Uterus (tissue), 4 donors: ENCODE data around the gene DRC3. TPM values are rescaled to one million over a fixed set of nuclear protein-coding genes. Genes with fewer than 3 reads are reported as not detected.
"Not testable (repeated sequence)": the region's sequence is repeated elsewhere in the genome, so short reads cannot be mapped to it uniquely, and the experiment has no call there.

Experiments used
- DNase-seq, 2 donors: peaks; one replicate each; pipeline ENCODE4 v3.0.0-alpha.2; 2019 to 2020
- H3K27ac ChIP-seq, 2 donors: fragments of 200-600 bp; sonication (generic); 1 replicate in 1 of 2; 2 replicates in 1 of 2; pipeline ENCODE4 v1.5.1; 2016 to 2018
- H3K27me3 ChIP-seq, 2 donors: fragments of 200-600 bp; sonication (generic); one replicate each; pipeline ENCODE4 v1.5.1; 2018 to 2019; ENCODE audit warnings: control low read depth in 1 of 2
- H3K36me3 ChIP-seq, 2 donors: fragments of 200-600 bp; sonication (generic); one replicate each; pipeline ENCODE4 v1.5.1; 2019; ENCODE audit warnings: control low read depth in 1 of 2
- H3K4me1 ChIP-seq, 2 donors: fragments of 200-600 bp; sonication (generic); one replicate each; pipeline ENCODE4 v1.5.1; 2018 to 2019; ENCODE audit warnings: control low read depth in 1 of 2
- H3K4me3 ChIP-seq, 2 donors: fragments of 200-600 bp; sonication (generic); 1 replicate in 1 of 2; 2 replicates in 1 of 2; pipeline ENCODE4 v1.5.1; 2018 to 2019; ENCODE audit warnings: mild to moderate bottlenecking in 1 of 2
- H3K9me3 ChIP-seq, 2 donors: fragments of 200-600 bp; sonication (generic); one replicate each; pipeline ENCODE4 v1.5.1; 2019; ENCODE audit warnings: control low read depth in 1 of 2
- POLR2A ChIP-seq, 2 donors: fragments of 450-650 bp; IDR thresholded peaks; one replicate each; pipeline ENCODE4 v1.6.1; 2016; ENCODE audit warnings: antibody characterized with exemption in 2 of 2, mild to moderate bottlenecking in 1 of 2, moderate library complexity in 1 of 2
- intact Hi-C: fragments of 100-400 bp; cut with DNase I; formaldehyde crosslinking; loops from one replicate; pipeline ENCODE4 v1.15.1; 2023; ENCODE audit warnings: low total_unique reads
- total RNA-seq, 4 donors: library from RNA; depleted of rRNA in 3 of 4; stranded (reverse); fragments of >200 nt in 3 of 4; gene quantifications; one replicate each; pipeline versions ENCODE4 v1.1.0 to v1.2.4, GENCODE V29; 2014 to 2023
- TF ChIP-seq, protein P1 (sequence below), 4 experiments: fragments of 200-600 bp in 2 of 4; fragments of 450-650 bp in 2 of 4; sonication (generic) in 2 of 4; IDR thresholded peaks; one replicate each; pipeline ENCODE4 v1.5.1; 2016 to 2019; ENCODE audit warnings: antibody characterized with exemption in 4 of 4, mild to moderate bottlenecking in 2 of 4, moderate library complexity in 1 of 4
- donor health status: DM: yes; HTN: yes; CAD: no.

DRC3 gene
- total RNA-seq, 4 donors from 2014 or later: 7.7 to 18.5 (median 13.6) TPM

DNA sequence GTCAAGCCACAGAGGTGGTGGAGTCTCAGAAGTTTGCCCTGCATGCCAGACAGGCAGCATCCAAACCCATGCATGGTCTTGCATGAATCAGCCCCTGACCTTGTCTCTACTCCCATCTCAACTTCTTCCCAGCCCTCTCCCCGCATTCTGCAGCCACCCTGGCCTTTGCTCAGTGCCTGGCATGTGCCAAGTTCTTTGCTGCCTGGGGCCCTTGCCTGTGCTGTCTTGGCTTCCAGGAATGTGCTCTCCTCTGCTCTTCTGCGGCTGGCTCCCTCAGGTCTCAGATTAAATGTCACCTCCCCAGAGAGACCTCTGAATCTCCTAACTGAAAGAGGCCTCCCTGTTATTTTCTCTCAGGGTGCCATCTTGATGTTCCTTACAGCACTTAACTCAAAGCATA, 17.6 kb downstream of the DRC3 start:
- H3K4me3 ChIP-seq: no peak overlapping the region
- H3K36me3 ChIP-seq: no peaks in the 10 kb centered on the region
- peak overlapping the region in 1 of 2 donors; percentile 19 for H3K27ac ChIP-seq
- H3K9me3 ChIP-seq: no peaks in the 10 kb centered on the region
- no peaks in the 10 kb centered on the region for H3K27me3 ChIP-seq
- TF ChIP-seq, protein P1, sequence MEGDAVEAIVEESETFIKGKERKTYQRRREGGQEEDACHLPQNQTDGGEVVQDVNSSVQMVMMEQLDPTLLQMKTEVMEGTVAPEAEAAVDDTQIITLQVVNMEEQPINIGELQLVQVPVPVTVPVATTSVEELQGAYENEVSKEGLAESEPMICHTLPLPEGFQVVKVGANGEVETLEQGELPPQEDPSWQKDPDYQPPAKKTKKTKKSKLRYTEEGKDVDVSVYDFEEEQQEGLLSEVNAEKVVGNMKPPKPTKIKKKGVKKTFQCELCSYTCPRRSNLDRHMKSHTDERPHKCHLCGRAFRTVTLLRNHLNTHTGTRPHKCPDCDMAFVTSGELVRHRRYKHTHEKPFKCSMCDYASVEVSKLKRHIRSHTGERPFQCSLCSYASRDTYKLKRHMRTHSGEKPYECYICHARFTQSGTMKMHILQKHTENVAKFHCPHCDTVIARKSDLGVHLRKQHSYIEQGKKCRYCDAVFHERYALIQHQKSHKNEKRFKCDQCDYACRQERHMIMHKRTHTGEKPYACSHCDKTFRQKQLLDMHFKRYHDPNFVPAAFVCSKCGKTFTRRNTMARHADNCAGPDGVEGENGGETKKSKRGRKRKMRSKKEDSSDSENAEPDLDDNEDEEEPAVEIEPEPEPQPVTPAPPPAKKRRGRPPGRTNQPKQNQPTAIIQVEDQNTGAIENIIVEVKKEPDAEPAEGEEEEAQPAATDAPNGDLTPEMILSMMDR (IDR thresholded peaks at IDR 0.05): no peak
- no peak for TF ChIP-seq POLR2A (IDR thresholded peaks at IDR 0.05)
- intact Hi-C loops: no loop called here
- DNase-seq: no peak
- no peaks in the 10 kb centered on the region for H3K4me1 ChIP-seq

DNA sequence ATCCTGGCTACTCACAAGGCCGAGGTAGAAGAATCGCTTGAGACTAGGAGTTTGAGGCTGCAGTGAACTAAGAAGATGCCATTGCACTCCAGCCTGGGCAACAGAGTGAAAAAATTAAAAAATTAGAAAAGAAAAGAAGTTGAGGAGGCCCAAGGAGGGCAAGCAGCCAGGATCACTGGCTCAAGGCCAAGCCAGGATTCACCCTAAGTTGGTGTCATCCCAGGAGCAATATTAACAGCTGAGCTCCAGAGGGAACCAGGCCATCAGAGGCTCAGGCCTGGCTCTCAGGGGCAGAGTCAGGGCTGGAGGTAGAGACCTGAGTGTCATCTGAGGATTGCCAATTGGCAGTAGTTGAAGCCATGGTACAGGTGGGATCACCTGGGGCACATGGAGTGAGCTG, 20.7 kb downstream of the DRC3 start:
- no peak overlapping the region for H3K4me3 ChIP-seq
- H3K9me3 ChIP-seq: no peaks in the 10 kb centered on the region
- H3K27me3 ChIP-seq: no peaks in the 10 kb centered on the region
- intact Hi-C loops: no loop called here
- H3K36me3 ChIP-seq: no peaks in the 10 kb centered on the region
- TF ChIP-seq, protein P1 (IDR thresholded peaks at IDR 0.05): no peak
- TF ChIP-seq POLR2A (IDR thresholded peaks at IDR 0.05): no peak
- DNase-seq: no peak
- no peak overlapping the region for H3K27ac ChIP-seq
- no peaks in the 10 kb centered on the region for H3K4me1 ChIP-seq

DNA sequence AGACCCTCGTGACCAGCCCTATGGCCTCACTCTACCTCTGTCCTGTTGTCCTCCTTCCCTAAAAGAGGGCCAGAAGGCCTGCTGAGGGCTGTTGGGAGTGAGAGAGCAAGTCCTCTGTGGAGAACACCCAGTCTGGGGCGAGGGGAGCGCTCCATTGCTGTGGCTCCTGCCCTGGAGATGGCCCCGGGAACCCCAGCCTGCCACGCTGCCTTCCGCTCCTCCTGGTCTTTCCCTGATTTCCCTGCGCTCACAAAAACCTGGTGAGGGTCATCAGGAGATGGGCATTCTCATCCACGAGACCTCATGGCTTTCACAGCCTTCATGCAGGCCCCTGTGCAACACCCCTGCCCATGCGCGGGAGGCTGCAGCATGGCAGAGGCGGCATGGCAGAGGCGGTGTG, 21.2 kb downstream of the DRC3 start:
- no peaks in the 10 kb centered on the region for H3K36me3 ChIP-seq
- no peaks in the 10 kb centered on the region for H3K9me3 ChIP-seq
- no peaks in the 10 kb centered on the region for H3K27me3 ChIP-seq
- no peaks in the 10 kb centered on the region for H3K4me1 ChIP-seq
- DNase-seq: no peak
- H3K27ac ChIP-seq: no peak overlapping the region
- intact Hi-C loops: no loop called here
- no peak overlapping the region for H3K4me3 ChIP-seq
- TF ChIP-seq POLR2A (IDR thresholded peaks at IDR 0.05): no peak
- TF ChIP-seq, protein P1 (IDR thresholded peaks at IDR 0.05): no peak

DNA sequence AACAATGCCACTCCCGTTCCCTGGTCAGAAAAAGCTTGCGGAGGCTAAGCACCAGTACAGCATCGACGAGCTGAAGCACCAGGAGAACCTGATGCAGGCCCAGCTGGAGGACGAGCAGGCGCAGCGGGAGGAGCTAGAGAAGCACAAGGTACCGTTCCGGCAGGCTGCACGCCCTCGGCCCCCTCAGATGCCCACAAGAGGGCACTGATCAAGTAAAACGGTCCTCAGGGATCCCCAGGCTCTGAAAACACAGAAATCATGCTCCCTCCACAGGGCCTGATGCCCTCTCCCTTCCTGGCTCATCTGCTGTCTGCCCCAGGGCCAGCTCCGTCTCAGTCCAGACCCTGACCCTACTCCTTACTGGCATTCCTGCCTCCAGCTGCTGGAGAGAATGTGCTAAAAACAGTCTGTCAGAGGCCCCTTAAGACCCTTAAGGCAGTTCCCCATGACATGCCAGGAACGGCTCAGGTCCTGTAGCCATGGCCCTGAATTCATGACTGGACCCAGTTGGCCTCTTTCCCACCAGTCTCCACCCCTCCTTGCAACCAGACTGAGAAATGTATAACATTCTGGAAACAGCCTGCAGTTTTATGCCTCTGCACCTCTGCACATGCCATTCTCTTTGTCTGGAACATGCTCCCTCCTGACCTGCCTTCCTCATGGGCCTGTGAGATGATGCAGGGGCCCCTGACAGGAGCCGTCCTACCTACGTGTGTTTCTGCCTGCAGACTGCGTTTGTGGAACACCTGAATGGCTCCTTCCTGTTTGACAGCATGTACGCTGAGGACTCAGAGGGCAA, 21.8 kb downstream of the DRC3 start:
- Histone ChIP-seq H3K27ac (no peak overlapping the region), H3K36me3 (no peaks in the 10 kb centered on the region), H3K4me1 (no peaks in the 10 kb centered on the region), H3K9me3 (no peaks in the 10 kb centered on the region), H3K27me3 (no peaks in the 10 kb centered on the region), H3K4me3 (no peak overlapping the region)
- intact Hi-C loops: no loop called here
- no peak for DNase-seq
- no peak for TF ChIP-seq POLR2A (IDR thresholded peaks at IDR 0.05)
- TF ChIP-seq, protein P1 (IDR thresholded peaks at IDR 0.05): no peak

DNA sequence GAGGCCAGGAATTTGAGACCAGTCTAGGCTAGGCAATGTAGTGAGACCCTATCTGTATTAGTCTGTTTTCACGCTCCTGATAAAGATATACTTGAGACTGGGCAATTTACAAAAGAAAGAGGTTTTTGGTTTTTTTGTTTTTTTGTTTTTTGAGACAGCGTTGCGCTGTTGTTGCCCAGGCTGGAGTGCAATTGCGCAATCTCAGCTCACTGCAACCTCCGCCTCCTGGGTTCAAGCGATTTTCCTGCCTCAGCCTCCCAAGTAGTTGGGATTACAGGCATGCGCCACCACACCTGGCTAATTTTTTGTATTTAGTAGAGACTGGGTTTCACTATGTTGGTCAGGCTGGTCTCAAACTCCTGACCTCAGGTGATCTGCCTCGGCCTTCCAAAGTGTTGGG, 23.2 kb downstream of the DRC3 start:
- intact Hi-C loops, H3K27ac ChIP-seq, H3K27me3 ChIP-seq, H3K4me1 ChIP-seq, DNase-seq, H3K36me3 ChIP-seq, H3K9me3 ChIP-seq, H3K4me3 ChIP-seq: not testable (repeated sequence)
